Testis (tissue), 2 donors: ENCODE data around the gene ACSS1.

ENCODE experiments used
- CTCF ChIP-seq, 3 experiments: fragments of 450-650 bp in 2 of 3; fragments of 200-600 bp in 1 of 3; sonication (generic) in 1 of 3; IDR thresholded peaks; one replicate each; pipeline ENCODE4 v1.5.1; 2016 to 2019; ENCODE audit warnings: antibody characterized with exemption in 3 of 3, mild to moderate bottlenecking in 2 of 3, moderate library complexity in 1 of 3
- POLR2A ChIP-seq: fragments of 450-650 bp; IDR thresholded peaks from one replicate; pipeline ENCODE4 v1.6.1; 2017; ENCODE audit warnings: antibody characterized with exemption, mild to moderate bottlenecking, moderate library complexity

GRCh38 chr20:24991897-24992486 lies 65.9 kb downstream of the ACSS1 start:
- TF ChIP-seq CTCF (IDR thresholded peaks at IDR 0.05) (no peak), POLR2A (no peak)
